IPS DF 4.7 (cell line): ENCODE results near the gene NANOS3.

Source experiments
- DNase-seq: peaks from one replicate; pipeline ENCODE4 v3.0.0-alpha.2; 2013; ENCODE audit warnings: low spot score; ENCODE audit errors: extremely low read depth

The NANOS3 gene

GRCh38 chr19:13876834-13877233, at the start of gene NANOS3:
Gene NANOS3, plus strand, starts transcription at chr19:13877134. Its CDS starts 115 bp downstream, at chr19:13877249.
- DNase-seq: no peak

- no peak for DNase-seq
Observed at GRCh38 chr19:13827656-13828055, 49.3 kb upstream of the NANOS3 start.

DNA sequence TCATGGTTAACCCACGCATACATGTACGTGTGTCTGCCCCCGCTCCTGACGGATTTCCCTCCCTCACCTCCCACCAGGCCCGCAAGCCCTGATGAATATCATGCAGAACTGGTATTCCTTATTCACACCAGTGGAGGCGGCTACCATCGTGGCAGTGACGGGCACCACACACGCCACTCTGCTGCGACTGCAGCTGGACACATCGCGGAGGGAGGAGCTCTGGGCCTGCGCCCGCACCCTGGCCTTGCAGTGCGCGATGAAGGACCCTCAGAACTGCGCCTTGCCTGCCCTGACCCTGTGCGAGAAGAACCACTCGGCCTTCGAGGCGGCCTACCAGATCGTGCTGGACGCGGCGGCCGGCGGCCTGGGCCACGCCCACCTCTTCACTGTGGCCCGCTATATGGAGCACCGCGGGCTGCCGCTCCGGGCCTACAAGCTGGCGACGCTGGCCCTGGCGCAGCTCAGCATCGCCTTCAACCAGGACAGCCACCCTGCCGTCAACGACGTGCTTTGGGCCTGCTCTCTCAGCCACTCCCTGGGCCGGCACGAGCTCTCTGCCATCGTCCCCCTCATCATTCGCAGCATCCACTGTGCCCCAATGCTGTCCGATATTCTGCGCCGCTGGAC, 46.7 kb upstream of the NANOS3 start:
- DNase-seq: no peak

- no peak for DNase-seq
Observed at GRCh38 chr19:13830741-13831536, 46.0 kb upstream of the NANOS3 start.

GRCh38 chr19:13831537-13832467, 45.1 kb upstream of the NANOS3 start:
- no peak for DNase-seq

DNA sequence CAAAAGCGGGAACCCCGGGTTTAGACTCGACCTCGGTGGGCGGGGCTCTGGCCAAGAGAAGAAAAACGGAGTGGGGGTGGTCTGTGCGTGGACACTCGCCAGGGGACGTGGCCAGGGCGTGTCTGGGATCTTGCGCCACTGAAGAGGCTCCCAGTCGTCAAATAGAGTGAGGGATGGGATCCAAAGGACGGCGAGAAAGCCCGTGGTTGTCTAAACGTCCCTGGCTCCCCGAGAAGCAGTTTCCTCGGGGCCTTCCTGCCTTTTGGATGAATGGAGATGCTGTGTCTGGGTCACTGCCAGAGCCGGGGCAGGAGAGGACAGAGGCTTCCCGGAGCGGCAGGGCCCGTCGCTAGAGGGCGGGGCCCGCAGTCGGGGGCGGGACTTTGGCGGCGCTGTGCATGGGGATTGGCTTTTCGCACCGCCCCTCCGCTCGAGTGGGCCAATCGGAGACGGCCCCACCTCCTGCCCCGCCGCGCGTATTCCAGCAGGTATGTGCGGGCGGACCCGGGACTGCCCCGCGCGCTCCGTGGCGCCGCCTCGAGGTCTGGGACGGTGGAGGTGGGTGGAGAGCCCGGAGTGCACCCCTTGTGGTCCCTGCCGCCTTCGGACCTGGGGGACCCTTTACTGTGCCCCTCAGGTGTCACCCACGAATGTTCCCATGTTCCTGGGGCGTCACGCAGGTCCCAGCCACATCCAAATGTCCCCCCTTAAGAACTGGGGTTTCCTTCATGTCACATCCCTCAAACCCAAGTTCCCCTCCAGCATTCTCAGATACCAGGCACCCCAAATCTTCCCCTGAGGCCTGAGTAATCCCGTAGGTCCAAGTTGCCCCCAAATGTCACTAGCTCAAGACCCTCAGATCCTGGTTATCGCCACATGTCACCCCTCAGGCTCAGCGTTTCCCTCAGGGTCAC, 43.3 kb upstream of the NANOS3 start:
- no peak for DNase-seq

DNA sequence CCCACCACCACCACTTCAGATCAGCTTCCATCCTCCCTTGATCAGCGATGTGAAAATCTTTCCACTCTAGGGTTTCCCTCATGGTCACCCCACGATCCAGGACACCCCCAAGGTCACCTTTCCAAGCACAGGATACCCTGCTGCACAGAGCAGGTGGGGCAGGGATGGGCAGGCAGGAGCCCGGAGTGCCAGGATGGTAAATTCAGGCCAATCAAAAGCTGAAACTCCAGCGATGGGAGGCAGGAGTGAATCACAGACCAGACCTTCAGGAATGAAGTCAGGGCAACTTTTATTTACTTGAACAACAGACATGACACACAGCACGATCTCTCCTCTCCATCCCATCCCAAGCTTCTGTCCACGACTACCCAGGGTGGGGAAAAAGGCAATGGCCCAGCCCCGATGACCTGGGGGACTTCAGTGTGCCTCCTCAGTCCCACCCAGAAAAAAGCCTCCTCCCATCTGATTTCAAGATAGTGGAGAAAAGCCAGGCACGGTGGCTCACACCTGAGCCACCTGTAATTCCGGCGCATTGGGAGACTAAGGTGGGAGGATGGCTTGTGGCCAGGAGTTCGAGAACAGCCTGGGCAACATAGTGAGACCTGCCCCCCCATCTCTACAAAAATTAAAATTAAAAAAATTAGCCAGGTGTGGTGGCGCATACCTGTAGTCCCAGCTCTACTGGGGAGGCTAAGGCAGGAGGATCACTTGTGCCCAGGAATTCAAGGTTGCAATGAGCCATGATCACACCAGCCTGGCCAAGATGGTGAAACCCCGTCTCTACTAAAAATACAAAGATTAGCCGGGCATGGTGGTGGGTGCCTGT, 42.5 kb upstream of the NANOS3 start:
- DNase-seq: no peak

DNA sequence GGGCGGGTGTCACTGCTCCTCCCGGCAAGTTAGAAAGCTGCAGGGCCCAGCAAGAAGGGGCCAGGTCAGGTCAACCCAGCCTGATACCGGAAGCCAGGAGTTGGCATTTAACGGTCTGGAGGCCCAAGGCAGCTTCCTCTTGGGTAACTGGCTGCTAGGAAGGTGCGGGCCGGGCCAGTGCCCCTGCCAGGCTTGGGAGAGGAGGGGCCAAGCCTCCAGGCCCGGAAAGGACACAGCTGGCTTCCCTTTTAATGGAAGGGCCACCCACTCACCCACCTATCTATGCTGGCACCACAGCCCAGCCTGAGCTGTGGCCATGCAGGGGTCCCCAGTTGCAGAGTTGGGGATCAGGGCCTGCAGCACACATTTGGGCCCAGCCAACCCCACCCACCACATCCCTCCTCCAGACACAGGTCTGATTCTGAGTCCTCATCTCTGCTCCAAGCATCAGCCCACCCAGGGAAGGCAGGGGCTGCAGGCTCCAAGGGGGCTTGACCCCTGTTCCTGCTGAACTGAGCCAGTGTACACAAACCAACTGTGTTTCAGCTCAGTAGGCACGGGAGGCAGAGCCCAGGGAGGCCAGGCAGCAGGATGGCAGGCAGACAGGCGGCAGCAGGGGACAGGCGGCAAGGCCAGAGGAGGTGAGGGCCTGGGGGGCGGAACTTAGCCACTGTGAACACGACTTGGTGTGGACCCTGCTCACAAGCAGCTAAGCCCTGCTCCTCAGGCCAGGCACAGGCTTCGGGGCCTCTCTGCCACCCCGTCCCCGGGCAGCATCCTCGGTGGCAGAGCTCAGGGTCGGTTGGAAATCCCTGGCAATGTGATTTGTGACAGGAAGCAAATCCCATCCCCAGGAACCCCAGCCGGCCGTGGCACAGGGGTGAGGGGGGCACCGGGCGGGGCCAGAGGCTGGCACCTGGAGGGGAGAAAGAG, 40.9 kb upstream of the NANOS3 start:
- no peak for DNase-seq

- no peak for DNase-seq
Observed at GRCh38 chr19:13838435-13839129, 38.4 kb upstream of the NANOS3 start.

DNA sequence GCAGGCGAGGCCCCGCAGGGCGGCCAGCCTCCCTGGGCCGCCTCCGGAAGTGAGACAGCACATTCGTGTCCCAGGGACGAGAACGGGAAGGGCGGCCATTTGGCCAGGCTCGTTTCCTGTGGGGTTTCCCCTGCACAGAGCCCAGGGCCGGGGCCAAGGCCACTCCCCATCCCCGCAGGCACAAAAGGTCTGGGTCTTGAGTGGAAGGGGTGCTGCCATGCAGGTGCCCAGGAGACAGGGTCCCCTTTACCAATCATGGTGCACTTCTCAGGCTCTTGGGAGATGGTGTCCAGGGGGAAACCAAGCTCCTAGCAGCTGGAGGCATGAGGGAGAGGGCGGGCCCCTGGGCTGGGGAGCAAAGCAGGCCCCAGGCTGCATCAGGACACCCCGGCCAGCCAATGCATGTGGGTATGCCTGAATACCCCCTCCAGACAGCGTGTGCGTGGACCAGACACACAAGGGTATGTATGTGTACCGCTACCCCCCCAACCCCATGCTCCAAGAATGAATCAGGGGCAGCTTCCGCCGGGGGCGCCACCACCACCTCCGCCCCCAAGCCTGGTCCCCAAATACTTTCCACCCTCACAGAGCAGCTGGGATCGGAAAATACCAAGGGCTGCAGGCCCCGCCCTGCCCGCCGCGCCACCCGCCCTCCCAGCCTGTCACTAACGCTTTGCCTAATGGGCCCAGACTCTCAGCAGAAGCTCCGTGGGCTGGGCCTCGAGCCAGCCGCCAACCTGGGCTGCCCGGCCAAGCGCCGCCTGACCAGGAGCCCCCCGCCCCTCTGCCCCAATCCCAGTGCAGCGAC, 37.6 kb upstream of the NANOS3 start:
- no peak for DNase-seq

- no peak for DNase-seq
Observed at GRCh38 chr19:13839938-13840304, 37.0 kb upstream of the NANOS3 start.

DNA sequence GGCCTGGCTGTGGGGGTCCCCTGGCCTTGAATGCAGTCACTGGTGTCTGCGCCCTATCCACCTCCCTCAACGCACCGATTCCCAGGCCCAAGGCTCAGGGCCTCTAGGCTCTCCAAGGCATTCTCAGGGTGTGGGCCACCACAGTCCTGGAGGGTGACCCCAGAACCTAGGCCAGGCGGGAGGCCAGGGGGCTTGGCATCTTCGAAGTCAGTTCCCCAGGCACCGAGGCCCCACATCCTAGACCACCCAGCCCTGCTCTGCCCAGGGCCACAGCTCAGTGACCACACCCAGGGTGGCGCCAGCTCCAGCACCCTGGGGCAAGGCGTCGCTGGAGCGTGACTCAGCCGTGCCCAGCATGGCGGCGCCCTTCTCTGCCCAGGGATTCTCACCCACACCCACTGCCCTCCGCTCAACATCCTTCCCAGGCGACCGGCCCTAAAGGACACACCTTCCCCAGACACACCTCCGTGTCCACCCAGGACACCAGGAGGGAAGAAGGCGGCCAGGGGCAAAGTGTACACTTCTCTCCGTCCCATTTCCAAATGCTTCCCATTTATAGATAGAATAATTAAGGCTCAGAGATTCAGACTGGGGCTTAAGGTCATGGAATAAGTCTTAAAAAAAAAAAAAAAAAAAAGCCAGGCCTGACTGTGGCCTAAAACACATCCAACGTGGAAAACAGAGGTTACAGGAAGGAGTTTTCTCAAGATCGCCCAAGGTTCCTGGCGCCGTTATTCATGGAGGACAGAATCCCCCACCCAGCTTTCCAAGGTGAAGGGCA, 36.4 kb upstream of the NANOS3 start:
- no peak for DNase-seq

GRCh38 chr19:13841086-13841961, 35.6 kb upstream of the NANOS3 start:
- no peak for DNase-seq

- no peak for DNase-seq
Observed at GRCh38 chr19:13841962-13842290, 35.0 kb upstream of the NANOS3 start.

- DNase-seq: no peak
Observed at GRCh38 chr19:13842291-13843103, 34.4 kb upstream of the NANOS3 start.
